Thoracic aorta (tissue), 2 donors: ENCODE results near the gene STAU1. TPM values are rescaled to one million over a fixed set of nuclear protein-coding genes. Genes with fewer than 3 reads are reported as not detected.
"Not testable (repeated sequence)": the region's sequence is repeated elsewhere in the genome, so short reads cannot be mapped to it uniquely, and the experiment has no call there.

Source experiments
- ATAC-seq: fragments of 150-250 bp; one replicate; pipeline ENCODE4 v1.8.0; 2017; ENCODE audit warnings: low read depth; ENCODE audit not compliant: insufficient number of reproducible peaks, low FRiP score
- DNase-seq: peaks from one replicate; pipeline ENCODE4 v3.0.0-alpha.2; 2020; ENCODE audit warnings: low spot score
- H3K27ac ChIP-seq, 2 donors: fragments of 200-600 bp; sonication (generic); 1 replicate in 1 of 2; 2 replicates in 1 of 2; pipeline ENCODE4 v1.5.1; 2016; ENCODE audit warnings: mild to moderate bottlenecking in 2 of 2, moderate library complexity in 2 of 2
- H3K27me3 ChIP-seq: fragments of 200-600 bp; sonication (generic); replicated peaks from 2 replicates; pipeline ENCODE4 v1.6.0; 2016; ENCODE audit warnings: mild to moderate bottlenecking; ENCODE audit not compliant: insufficient read depth
- H3K36me3 ChIP-seq: fragments of 200-600 bp; sonication (generic); one replicate; pipeline ENCODE4 v1.5.1; 2016
- H3K4me1 ChIP-seq, 2 donors: fragments of 200-600 bp; sonication (generic); 1 replicate in 1 of 2; 2 replicates in 1 of 2; pipeline versions ENCODE4 v1.5.1 to v1.6.0; 2016; ENCODE audit warnings: low read depth in 2 of 2, mild to moderate bottlenecking in 1 of 2; ENCODE audit not compliant: control insufficient read depth in 1 of 2
- H3K4me3 ChIP-seq: fragments of 200-600 bp; sonication (generic); 2 replicates; pipeline ENCODE4 v1.5.1; 2016; ENCODE audit warnings: mild to moderate bottlenecking
- H3K9me3 ChIP-seq: fragments of 200-600 bp; sonication (generic); 2 replicates; pipeline ENCODE4 v1.5.1; 2016
- CTCF ChIP-seq: fragments of 200-600 bp; sonication (generic); IDR thresholded peaks from one replicate; pipeline ENCODE4 v1.5.1; 2019; ENCODE audit warnings: antibody characterized with exemption
- total RNA-seq, 2 donors: library from RNA; depleted of rRNA; stranded (reverse); fragments of >200 nt; gene quantifications; one replicate each; pipeline versions ENCODE4 v1.1.0 to v1.2.3, GENCODE V29; 2016

STAU1 gene
- total RNA-seq, 2 donors from 2014 or later, result 54.0 to 94.2 TPM

GRCh38 chr20:49104365-49104648 is 83.8 kb downstream of the STAU1 start:
- no peaks in the 10 kb centered on the region for H3K9me3 ChIP-seq
- no peak overlapping the region for H3K4me3 ChIP-seq
- no peak overlapping the region for H3K27ac ChIP-seq
- H3K36me3 ChIP-seq, result peaks cover 21% of the 10 kb centered on the region
- H3K27me3 ChIP-seq, result no peaks in the 10 kb centered on the region
- no peak for DNase-seq
- no peak for TF ChIP-seq CTCF
- ATAC-seq, result no peak
- no peaks in the 10 kb centered on the region for H3K4me1 ChIP-seq

- Histone ChIP-seq H3K9me3 (no peaks in the 10 kb centered on the region), H3K4me1 (no peaks in the 10 kb centered on the region), H3K4me3 (no peak overlapping the region), H3K27me3 (no peaks in the 10 kb centered on the region), H3K36me3 (peaks cover 23% of the 10 kb centered on the region), H3K27ac (no peak overlapping the region)
- ATAC-seq (no peak), DNase-seq (no peak)
- no peak for TF ChIP-seq CTCF
These were observed 84.3 kb downstream of the STAU1 start for GRCh38 chr20:49103647-49104364.

- DNase-seq, result no peak
- H3K4me1 ChIP-seq, result no peaks in the 10 kb centered on the region
- H3K27ac ChIP-seq, result no peak overlapping the region
- no peaks in the 10 kb centered on the region for H3K9me3 ChIP-seq
- TF ChIP-seq CTCF, result no peak
- no peak for ATAC-seq
- no peak overlapping the region for H3K4me3 ChIP-seq
- H3K27me3 ChIP-seq, result no peaks in the 10 kb centered on the region
- H3K36me3 ChIP-seq, result peaks cover 25% of the 10 kb centered on the region
These were observed 85.1 kb downstream of the STAU1 start for GRCh38 chr20:49103019-49103418.

- Histone ChIP-seq H3K36me3 (peaks cover 42% of the 10 kb centered on the region), H3K27ac (no peak overlapping the region), H3K4me1 (no peaks in the 10 kb centered on the region), H3K9me3 (no peaks in the 10 kb centered on the region), H3K4me3 (no peak overlapping the region), H3K27me3 (no peaks in the 10 kb centered on the region)
- DNase-seq (no peak), ATAC-seq (no peak)
- no peak for TF ChIP-seq CTCF
These were observed 87.2 kb downstream of the STAU1 start for GRCh38 chr20:49100972-49101371.

- H3K4me3 ChIP-seq, H3K4me1 ChIP-seq, ATAC-seq, H3K27me3 ChIP-seq, DNase-seq, H3K9me3 ChIP-seq, H3K27ac ChIP-seq: not testable (repeated sequence)
- H3K36me3 ChIP-seq, result peaks cover 43% of the 10 kb centered on the region
These were observed 87.8 kb downstream of the STAU1 start for GRCh38 chr20:49100292-49100691.

- no peaks in the 10 kb centered on the region for H3K27me3 ChIP-seq
- DNase-seq (no peak), ATAC-seq (no peak)
- no peaks in the 10 kb centered on the region for H3K4me1 ChIP-seq
- TF ChIP-seq CTCF, result no peak
- peaks cover 49% of the 10 kb centered on the region for H3K36me3 ChIP-seq
- H3K9me3 ChIP-seq, result no peaks in the 10 kb centered on the region
- H3K4me3 ChIP-seq, result no peak overlapping the region
- H3K27ac ChIP-seq, result no peak overlapping the region
These were observed 89.1 kb downstream of the STAU1 start for GRCh38 chr20:49099011-49099410.
